Upper lobe of left lung (tissue), 4 donors: ENCODE results near the gene NDUFAF2.

Experiments used
- CTCF ChIP-seq, 6 experiments: fragments of 450-650 bp in 4 of 6; fragments of 200-600 bp in 2 of 6; sonication (generic) in 2 of 6; IDR thresholded peaks; one replicate each; pipeline ENCODE4 v1.5.1; 2016 to 2019; ENCODE audit warnings: antibody characterized with exemption in 6 of 6
- POLR2A ChIP-seq, 4 donors: fragments of 450-650 bp; IDR thresholded peaks; one replicate each; pipeline ENCODE4 v1.5.1; 2016 to 2017; ENCODE audit warnings: antibody characterized with exemption in 4 of 4, mild to moderate bottlenecking in 2 of 4
- POLR2AphosphoS5 ChIP-seq, 2 donors: sonication (generic); formaldehyde crosslinking; IDR thresholded peaks; one replicate each; pipeline ENCODE4 v1.5.1; 2017; ENCODE audit warnings: antibody characterized with exemption in 2 of 2

- TF ChIP-seq CTCF (IDR thresholded peaks at IDR 0.05) (no peak), POLR2A (IDR thresholded peaks at IDR 0.05) (no peak), POLR2AphosphoS5 (IDR thresholded peaks at IDR 0.05) (no peak)
These were observed 124.1 kb downstream of the NDUFAF2 start for GRCh38 chr5:61069150-61069549.
